Measurements from ENCODE around the gene NFIX.

DNA sequence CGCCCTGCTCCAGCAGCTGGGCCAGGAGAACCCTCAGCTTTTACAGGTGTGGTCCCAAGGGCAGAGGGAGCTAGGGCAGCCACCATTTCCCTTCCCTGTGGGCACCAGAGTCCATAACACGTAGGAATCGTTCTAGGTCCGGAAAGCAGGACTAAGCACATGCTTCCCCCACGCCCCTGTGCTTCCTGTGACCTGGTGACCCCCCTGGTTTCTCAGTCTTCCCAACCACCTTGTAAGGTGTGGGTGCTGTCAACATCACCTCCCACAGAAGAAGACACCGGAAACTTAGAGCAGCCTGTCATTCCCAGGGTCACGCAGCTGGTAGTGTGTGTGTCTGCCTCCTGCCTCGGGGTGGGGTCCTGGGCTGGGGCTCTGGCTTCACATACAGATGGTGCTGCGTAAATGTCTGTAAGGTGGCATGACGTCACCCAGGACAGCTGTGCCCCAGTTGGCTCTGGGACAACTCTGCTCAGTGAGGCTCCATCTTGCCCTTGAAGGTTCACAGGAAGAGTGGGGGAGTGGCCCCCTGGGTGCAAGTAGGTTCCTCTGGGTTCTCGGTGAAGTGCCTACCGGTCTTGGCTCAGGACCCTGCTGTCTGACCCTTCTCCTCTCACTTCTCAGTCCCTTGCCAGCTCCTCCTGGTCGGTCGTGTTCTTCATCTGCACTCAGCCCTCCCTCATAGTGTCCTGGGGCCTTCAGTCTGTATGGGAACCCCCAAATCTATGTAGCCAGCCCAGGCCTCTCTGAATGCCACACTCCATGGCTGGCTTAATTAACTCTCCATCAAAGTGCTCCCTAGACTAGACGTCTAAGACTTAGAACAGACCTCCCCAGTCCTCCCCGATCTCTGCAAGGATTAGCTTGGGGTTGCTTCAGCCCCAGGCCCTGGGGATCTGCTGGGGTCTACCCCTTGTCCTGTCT, 45.7 kb upstream of the NFIX start:
- TF ChIP-seq, protein P1, sequence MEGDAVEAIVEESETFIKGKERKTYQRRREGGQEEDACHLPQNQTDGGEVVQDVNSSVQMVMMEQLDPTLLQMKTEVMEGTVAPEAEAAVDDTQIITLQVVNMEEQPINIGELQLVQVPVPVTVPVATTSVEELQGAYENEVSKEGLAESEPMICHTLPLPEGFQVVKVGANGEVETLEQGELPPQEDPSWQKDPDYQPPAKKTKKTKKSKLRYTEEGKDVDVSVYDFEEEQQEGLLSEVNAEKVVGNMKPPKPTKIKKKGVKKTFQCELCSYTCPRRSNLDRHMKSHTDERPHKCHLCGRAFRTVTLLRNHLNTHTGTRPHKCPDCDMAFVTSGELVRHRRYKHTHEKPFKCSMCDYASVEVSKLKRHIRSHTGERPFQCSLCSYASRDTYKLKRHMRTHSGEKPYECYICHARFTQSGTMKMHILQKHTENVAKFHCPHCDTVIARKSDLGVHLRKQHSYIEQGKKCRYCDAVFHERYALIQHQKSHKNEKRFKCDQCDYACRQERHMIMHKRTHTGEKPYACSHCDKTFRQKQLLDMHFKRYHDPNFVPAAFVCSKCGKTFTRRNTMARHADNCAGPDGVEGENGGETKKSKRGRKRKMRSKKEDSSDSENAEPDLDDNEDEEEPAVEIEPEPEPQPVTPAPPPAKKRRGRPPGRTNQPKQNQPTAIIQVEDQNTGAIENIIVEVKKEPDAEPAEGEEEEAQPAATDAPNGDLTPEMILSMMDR (IDR thresholded peaks at IDR 0.05), result no peak
- TF ChIP-seq POLR2A (IDR thresholded peaks at IDR 0.05), result no peak

Data from ovary (tissue), 3 donors.